NCI-H1092 (cell line): Measurements from ENCODE around the gene KRTAP9-4.
"Not testable (repeated sequence)": the region's sequence is repeated elsewhere in the genome, so short reads cannot be mapped to it uniquely, and the experiment has no call there.

ENCODE experiments used
- DNase-seq: peaks from one replicate; lab custom pipeline; 2025; lab: John Stamatoyannopoulos, UW

KRTAP9-4 gene

DNA sequence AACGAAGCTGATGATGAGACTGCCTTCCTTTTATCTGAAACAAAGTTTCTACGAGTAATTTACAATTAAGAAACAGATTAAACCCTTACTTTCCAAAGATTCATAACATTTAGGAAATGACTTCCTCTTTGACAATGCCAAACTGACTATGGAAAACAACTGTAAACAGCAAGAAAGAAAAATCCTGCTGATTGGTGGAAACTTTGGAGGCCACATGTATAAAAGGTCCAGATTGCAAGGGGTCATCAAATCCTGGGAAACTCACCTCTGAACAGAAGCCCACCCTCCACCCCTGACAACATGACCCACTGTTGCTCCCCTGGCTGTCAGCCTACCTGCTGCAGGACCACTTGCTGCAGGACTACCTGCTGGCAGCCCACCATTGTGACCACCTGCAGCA, 15.6 kb downstream of the KRTAP9-4 start, which contains the start of gene KRTAP9-6:
KRTAP9-6 (plus strand) TSS at position 301 of the 400 bp plus-strand sequence; CDS start at position 301, 0 bp downstream.
- DNase-seq: no peak

DNA sequence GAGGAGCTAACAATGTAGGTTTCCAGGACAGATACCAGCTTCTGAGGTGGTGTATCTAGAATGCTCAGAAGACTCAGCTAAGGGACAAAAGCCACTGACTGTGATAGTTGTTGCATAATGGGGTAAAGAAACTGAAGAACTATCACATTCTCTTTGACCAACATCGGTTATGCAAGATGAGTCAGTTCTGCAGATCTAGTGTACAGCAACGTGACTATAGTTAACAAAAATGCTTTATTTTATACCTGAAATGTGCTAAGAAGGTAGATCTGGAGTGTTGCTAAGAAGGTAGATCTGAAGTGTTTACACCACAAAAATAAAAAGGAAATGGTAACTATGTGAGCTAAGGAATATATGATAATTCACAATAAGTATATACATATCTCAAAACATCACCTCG, 18.2 kb downstream of the KRTAP9-4 start:
- DNase-seq: no peak

DNA sequence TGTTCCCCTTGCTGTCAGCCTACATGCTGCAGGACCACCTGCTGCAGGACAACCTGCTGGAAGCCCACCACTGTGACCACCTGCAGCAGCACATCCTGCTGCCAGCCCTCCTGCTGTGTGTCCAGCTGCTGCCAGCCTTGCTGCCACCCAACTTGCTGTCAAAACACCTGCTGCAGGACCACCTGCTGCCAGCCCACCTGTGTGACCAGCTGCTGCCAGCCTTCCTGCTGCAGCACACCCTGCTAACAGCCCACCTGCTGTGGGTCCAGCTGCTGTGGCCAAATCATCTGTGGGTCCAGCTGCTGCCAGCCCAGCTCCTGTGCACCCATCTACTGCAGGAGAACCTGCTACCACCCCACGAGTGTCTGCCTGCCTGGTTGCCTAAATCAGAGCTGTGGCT, 21.8 kb downstream of the KRTAP9-4 start:
- DNase-seq: not testable (repeated sequence)

DNA sequence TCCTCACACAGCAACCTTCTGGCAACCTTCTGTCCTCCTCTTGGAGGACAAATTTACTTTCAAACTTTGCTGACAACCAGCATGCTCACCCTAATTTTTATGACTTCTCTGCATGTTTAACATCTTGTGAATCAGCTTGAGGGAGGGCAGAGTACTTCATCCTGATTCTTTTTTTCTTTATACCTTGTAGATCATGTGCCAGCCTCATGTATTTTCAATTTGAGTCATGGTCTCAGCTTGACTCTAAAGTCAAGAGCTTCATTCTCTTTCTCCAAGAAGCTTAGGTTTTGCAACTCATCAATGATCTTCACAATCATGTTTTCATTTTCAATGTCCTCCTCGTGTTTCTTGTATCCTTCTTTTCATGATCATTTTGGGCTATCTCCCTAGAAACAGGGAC, 22.4 kb downstream of the KRTAP9-4 start:
- DNase-seq: no peak

DNA sequence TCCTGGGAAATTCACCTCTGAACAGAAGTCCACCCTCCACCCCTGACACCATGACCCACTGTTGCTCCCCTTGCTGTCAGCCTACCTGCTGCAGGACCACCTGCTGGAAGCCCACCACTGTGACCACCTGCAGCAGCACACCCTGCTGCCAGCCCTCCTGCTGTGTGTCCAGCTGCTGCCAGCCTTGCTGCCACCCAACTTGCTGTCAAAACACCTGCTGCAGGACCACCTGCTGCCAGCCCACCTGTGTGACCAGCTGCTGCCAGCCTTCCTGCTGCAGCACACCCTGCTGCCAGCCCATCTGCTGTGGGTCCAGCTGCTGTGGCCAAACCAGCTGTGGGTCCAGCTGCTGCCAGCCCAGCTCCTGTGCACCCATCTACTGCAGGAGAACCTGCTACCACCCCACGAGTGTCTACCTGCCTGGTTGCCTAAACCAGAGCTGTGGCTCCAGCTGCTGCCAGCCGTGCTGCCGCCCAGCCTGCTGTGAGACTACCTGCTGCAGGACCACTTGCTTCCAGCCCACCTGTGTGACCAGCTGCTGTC, 26.2 kb downstream of the KRTAP9-4 start, which contains the start of gene KRTAP9-7:
KRTAP9-7 (plus strand) TSS at position 51 of the 543 bp plus-strand sequence; CDS start at position 51, 0 bp downstream.
- DNase-seq: not testable (repeated sequence)

DNA sequence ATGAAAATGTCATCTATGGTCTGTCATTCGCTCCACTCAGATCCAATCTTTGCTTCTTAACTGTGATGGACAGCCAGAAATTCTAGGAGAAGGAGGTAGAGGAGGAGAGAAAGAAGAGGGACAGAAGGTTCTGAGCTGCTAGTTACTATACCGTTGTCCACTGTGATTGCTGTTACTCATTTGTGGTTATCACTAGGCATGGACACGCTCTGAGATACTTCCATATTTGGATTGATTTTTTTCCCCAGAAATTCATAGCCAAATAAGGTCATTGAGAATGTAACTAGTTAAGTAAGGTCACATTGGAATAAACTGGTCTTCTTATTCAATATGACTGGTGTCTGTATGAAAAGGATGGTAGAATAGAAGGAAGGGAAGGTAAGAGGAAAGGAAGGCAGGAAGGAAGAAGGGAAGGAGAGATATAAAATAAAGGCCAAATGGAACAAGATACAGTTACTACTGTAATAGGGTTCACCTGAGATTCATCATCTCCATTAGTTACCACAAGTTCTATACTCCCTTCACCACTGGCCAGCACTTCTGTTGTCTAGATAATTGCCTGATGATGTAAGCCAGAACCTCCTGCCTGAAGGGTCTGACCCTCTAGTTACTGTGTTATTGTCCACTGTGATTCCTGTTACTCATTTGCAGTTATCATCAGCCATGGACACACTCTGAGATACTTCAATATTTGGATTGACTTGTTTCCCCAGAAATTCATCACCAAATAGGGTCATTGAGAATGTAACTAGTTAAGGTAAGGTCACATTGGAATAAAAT, 28.9 kb downstream of the KRTAP9-4 start:
- DNase-seq: no peak

DNA sequence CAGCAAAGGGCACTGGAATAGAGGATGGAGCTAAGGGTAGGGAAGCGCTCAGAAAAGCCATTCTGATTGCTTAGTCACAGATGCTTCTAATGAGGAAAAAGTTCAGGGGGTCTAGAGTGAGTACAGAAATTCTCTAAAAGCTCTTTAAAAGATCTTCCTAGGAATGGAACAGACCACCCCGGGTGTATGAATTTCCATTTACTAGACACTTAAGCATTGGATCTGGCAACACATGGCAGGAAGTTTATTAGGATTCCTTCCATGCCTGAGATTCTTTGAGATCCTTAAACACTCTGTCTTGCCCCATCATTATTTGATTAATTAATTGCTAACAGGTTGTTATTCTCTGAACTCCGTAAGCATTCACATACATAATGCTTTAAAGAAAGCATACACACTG, 34.6 kb downstream of the KRTAP9-4 start:
- no peak for DNase-seq

DNA sequence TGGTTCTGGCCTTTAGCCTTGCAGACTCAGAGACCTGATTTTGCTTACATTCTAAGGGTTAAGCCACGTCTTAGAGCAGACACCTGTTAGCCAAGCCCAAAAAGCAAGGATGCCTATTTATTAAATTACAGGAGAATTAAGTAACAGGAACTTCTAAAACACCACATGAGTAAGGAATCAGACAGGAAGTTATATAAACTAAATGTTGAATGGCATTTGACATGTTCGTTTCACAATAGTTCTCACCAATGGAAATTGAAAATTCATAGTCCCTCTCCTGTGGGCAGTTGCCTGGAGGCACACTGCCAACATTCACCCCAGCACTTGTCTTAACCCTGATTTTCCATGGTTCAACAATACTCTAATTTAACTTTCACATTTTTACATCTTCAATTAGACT, 35.1 kb downstream of the KRTAP9-4 start:
- no peak for DNase-seq

DNA sequence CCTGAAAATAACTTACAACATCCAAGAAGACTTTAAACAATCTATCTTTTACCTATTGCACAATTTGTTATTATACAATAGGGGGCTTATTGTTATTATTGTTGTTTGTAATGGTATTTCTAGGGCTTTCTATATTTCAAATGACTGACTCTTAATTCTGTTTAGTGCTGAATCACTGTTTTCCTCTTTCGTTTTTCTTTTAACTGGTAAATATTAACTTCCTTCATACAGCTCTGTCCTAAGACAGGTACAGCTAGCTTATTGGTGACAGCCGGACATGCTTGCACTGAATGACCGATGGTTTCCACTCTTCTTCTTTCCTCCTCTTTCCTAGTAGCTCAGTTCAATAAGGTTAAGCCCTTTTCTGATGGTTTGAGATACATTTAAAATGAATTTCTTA, 37.6 kb downstream of the KRTAP9-4 start:
- DNase-seq: no peak

DNA sequence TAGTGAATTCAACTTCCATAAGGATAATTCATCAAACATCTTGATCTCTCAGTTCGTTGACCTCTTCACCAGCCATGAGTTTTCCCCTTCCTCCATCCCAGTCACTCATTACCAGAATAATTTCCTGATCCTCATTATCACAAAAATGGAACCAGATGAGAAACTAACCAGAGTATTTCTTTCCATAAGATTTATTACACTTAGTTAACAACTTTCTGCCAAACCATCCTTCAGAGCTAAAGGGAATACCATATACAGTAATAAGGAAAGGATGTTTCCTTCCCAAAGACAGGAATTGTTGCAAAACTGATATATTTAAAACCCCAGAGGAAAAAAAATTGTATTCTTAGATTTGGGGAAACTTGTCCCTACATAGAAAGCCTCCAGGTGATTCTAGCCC, 44.5 kb downstream of the KRTAP9-4 start:
- DNase-seq: no peak

DNA sequence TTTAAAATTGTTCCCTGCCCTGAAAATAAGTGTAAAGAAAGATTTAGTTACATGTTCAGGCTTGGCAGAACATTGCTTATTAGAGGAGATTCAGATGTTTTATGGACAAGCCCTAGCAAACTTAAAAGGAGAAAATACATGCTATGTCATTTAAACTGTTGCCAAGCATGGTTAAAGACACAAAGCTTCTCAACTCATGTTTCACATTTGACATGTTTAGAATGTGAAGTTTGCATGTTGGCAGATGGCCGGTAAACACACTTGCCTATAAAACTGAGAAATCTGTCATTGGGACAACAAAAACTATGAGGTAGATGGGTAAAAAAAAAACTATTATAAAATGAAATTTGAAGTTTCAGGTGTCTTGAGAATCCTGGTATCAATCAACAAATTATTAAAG, 47.4 kb downstream of the KRTAP9-4 start:
- no peak for DNase-seq

DNA sequence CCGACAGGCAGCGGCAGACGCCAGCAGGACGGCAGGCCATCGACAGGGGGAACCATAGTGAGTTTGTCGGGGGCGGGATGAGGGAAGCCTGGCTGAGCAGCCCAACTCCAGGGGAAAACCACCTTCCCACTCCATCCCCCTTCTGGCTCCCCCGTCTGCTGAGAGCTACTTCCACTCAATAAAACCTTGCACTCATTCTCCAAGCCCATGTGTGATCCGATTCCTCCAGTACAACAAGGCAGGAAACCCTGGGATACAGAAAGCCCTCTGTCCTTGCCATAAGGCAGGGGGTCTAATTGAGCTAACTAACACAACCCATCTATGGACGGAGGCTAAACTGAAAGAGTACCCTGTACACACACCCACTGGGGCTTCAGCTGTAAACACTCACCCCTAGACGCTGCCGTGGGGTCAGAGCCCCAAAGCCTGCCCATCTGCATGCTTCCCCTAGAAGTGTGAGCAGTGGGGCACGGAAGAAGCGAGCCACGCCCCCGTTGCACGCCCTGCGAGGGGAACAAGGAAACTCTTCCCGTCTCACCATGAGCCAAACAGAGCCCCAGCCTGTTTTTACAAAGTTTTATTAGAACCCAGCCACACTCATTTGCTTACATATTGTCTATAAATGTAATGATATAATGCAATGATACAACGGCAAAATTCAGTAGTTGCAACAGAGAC, 49.1 kb downstream of the KRTAP9-4 start:
- DNase-seq: no peak
